ENCODE measurements around the gene NRARP. TPM values are rescaled to one million over a fixed set of nuclear protein-coding genes. Genes with fewer than 3 reads are reported as not detected.

The NRARP gene
- total RNA-seq, 2 experiments from 2014 or later = 5.0 to 5.3 TPM

DNA sequence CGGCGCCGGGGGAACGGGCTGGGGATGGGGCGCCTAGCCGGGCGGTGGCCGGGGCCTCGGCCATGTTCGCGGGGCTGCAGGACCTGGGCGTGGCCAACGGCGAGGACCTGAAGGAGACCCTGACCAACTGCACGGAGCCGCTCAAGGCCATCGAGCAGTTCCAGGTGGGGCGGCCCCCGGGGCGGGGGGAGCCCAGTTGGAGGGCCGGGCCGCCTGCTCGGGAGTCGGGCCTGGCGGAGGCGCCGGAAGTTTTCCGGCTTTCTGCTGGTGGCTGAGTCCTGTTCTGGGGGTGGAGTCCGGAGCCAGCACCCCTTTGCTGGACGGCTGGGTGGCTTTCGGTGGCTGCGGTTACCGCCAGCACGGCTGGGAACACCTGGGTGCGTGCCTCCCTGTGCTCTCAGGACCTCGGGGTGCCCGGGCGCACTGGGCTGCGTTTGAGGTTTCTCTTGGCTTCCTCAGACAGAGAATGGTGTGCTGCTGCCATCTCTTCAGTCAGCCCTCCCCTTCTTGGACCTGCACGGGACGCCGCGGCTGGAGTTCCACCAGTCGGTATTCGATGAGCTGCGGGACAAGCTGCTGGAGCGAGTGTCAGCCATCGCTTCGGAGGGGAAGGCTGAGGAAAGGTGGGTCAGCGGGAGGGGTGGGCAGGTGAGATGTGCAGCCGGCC, 46.5 kb downstream of the NRARP start:
- Mint-ChIP-seq H3K9me3 (no peaks in the 10 kb centered on the region), H3K4me3 (peak overlapping the region; percentile 87), H3K27me3 (no peaks in the 10 kb centered on the region), H3K27ac (peak overlapping the region; percentile 77), H3K4me1 (peaks cover 7% of the 10 kb centered on the region), H3K36me3 (peaks cover 8% of the 10 kb centered on the region)
- DNase-seq = peak; percentile 56

DNA sequence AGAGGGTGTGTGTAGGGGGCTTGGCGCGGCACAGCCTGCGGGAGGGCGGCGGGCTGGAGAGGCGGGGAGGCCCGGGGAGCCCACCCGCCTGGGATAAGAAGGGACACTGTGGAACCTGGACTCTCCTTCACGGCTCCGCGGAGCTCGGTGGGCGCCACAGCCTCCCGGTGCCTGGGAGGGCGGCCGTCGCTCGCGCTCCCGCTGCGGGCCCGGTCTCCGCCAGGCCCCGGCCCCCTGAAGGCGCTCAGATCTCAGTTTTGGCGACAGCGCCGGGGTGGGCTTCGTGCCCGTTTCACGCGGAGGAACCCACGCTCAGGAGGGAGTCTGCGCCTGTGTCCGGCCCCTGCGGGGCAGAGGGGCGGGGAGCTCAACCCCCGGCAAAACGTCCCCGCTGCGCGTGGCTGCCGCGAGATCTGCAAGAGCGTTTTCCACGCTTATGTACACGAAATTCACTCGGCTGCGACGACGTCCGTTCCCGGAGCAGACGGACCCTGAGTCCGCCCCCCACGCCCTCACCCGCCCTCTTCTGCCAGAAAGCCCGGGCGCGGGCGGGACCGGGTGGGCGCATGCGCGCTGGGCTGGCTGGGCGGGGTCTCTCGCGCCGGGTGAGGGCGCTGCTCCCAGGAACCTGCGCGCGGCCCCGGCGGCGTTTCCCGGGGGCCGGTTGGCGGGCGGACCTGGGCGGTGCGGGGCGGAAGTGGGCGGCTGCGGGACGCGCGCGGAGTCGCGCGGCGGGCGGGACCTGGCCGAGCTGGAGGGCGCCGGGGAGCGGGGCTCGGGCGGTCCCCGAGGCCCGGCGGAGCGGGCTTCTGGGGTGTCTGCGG, 47.2 kb downstream of the NRARP start, which contains the start of gene NELFB:
TSS of gene NELFB (plus strand) at position 704 of the 824 bp plus-strand sequence.
- Mint-ChIP-seq H3K4me1 (peaks cover 7% of the 10 kb centered on the region), H3K36me3 (peaks cover 8% of the 10 kb centered on the region), H3K27ac (peak within 1 kb of the TSS; percentile 77), H3K9me3 (no peaks in the 10 kb centered on the region), H3K27me3 (no peaks in the 10 kb centered on the region), H3K4me3 (peak within 1 kb of the TSS; percentile 87)
- DNase-seq = peak; percentile 98

DNA sequence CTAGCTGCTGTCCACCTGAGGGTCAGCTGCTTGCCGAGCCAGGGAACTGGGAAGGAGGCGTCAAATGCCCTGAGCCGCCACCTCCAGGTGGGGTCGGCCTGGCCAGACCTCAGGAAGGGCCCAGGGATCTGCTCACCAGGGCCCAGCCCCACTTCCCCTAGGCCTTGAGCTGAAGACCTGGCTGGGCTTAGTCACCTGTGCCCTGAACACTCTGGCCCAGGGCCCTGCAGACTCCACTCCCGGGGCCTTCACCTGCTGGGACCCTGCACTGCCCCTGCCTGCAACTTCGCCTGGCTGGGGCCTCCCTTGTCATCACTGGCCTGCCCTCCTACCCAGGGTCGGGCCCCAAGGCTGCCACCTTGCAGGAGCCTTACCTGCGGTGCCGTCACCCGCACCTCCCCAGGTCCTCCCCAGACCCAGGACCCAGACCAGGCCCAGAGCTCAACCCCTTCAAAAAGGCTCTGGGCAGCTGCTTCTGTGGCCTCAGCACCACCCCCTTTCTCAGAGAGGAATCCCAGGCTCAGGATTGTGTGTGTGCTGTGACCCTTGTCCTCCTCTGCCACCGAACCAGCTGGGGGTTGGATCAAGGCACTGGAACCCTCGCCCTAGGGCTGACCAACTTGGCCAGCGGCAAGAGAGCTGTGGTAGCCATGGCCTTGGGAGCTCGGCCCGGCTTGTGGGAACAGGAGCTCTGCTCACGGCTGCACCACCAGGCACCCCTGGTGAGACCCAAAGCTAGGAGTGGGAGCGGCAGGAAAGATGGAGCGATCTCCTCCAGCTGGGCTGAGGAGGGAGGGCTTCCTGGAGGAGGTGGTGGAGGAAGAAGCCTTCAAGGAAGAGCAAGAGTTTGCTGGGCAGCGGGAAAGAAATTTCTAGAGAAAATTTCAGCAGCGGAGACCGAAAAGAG, 48.1 kb downstream of the NRARP start:
- Mint-ChIP-seq H3K27ac (peak overlapping the region; percentile 58), H3K4me1 (peaks cover 7% of the 10 kb centered on the region), H3K4me3 (peak overlapping the region; percentile 87), H3K36me3 (peaks cover 3% of the 10 kb centered on the region), H3K27me3 (no peaks in the 10 kb centered on the region), H3K9me3 (no peaks in the 10 kb centered on the region)
- no peak for DNase-seq

DNA sequence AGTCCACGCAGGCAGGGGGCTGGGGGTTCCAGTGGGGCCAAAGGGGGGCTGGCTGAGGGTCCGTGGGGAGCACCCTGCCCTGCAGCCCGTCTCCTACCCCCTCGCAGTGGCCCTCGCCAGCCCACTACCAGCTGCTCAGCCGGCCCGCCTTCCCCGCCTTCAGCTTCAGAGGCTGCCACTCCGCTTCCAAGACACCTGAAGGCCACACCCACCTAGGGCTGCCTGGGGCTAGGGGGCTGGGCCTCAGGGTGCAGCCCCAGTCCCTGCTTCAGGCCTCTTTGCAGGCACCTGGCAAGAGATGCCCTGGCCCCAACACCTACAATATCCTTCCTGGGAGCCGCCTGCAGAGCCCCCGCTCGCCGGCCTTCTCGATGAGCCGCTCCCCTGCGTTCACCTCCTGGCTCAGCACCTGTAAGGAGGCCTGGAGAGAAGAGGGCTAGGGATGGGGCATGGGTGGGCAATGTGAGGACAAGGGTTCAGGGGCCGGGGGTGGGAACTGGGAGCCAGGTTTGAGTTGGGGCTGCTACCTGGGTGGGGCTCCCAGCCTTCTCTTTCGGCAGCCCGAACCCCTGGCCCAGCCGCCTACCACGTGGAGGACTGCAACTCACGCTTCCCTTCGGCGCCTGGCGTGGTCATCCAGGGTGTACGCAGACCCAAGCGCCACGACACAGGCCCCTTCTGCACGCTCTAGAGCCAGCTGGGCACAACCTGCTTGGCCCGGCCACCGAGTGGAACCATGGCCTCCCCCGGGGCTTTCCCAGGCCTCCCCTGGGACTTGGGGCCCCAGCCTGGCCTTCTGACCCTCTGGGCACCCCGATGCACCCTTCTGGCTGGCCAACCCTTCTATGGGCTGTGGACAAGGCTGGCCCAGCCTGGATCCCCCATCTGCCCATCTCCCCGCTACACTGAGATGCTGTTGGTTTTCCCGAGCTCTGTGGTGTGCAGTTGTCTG, 49.2 kb downstream of the NRARP start:
- H3K4me1 Mint-ChIP-seq = peaks cover 7% of the 10 kb centered on the region
- H3K36me3 Mint-ChIP-seq = no peaks in the 10 kb centered on the region
- no peak overlapping the region for H3K27ac Mint-ChIP-seq
- H3K4me3 Mint-ChIP-seq = no peak overlapping the region
- no peaks in the 10 kb centered on the region for H3K27me3 Mint-ChIP-seq
- no peak for DNase-seq
- no peaks in the 10 kb centered on the region for H3K9me3 Mint-ChIP-seq

DNA sequence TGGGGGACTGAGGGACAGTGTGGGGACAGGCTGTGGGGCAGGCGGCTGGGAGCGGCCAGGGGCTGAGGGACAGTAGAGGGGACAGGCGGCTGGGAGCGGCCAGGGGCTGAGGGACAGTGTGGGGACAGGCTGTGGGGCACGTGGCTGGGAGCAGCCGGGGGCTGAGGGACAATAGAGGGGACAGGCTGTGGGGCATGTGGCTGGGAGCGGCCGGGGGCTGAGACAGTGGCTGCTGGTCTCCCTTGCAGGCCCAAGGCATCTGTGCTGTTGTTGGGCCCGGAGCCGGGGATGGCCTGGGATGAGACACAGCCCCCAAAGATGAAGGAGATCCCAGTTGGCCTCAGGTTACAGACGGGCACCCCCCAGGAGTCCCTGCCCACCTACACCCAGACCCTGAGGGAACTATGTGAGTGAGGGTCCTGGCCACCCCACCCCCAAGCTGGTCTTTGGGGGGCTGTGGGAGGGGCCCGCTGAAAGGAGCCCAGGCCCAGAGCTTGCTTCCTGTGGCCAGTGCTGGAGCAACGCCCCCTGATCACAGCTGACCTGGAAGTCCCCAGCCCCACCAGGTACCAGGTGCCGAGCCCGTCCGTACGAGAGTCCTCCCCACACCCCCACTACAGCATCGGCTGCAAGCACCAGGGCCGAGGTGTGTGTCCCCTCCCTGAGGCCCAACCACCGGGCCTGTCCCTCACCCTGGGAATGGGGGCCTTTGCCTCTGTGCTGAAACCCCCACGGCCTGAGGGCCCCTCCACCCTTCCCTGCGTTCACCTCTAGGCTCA, 50.4 kb downstream of the NRARP start:
- H3K27ac Mint-ChIP-seq = no peak overlapping the region
- no peaks in the 10 kb centered on the region for H3K27me3 Mint-ChIP-seq
- H3K4me3 Mint-ChIP-seq = no peak overlapping the region
- H3K9me3 Mint-ChIP-seq = no peaks in the 10 kb centered on the region
- H3K4me1 Mint-ChIP-seq = peaks cover 5% of the 10 kb centered on the region
- no peaks in the 10 kb centered on the region for H3K36me3 Mint-ChIP-seq
- no peak for DNase-seq

DNA sequence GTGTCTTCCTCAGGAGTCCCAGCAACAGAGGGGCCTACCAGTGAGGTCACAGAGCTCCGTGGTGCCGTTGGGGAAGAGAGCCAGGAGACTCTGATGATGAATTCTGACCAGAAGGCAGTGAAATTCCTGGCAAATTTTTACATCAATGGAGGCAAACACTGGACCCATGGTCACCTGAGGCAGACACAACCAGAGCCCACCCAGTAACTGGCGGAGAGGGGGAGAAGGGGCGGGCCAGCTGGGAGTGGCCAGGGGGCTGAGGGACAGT, 50.9 kb downstream of the NRARP start, which contains the start of gene STPG3:
TSS of gene STPG3 (plus strand) at position 93 of the 268 bp plus-strand sequence. CDS start at position 94, 1 bp downstream.
- no peaks in the 10 kb centered on the region for H3K9me3 Mint-ChIP-seq
- no peak for DNase-seq
- no peak within 1 kb of the TSS for H3K27ac Mint-ChIP-seq
- H3K4me3 Mint-ChIP-seq = no peak within 1 kb of the TSS
- H3K27me3 Mint-ChIP-seq = no peaks in the 10 kb centered on the region
- H3K36me3 Mint-ChIP-seq = no peaks in the 10 kb centered on the region
- H3K4me1 Mint-ChIP-seq = peaks cover 5% of the 10 kb centered on the region

DNA sequence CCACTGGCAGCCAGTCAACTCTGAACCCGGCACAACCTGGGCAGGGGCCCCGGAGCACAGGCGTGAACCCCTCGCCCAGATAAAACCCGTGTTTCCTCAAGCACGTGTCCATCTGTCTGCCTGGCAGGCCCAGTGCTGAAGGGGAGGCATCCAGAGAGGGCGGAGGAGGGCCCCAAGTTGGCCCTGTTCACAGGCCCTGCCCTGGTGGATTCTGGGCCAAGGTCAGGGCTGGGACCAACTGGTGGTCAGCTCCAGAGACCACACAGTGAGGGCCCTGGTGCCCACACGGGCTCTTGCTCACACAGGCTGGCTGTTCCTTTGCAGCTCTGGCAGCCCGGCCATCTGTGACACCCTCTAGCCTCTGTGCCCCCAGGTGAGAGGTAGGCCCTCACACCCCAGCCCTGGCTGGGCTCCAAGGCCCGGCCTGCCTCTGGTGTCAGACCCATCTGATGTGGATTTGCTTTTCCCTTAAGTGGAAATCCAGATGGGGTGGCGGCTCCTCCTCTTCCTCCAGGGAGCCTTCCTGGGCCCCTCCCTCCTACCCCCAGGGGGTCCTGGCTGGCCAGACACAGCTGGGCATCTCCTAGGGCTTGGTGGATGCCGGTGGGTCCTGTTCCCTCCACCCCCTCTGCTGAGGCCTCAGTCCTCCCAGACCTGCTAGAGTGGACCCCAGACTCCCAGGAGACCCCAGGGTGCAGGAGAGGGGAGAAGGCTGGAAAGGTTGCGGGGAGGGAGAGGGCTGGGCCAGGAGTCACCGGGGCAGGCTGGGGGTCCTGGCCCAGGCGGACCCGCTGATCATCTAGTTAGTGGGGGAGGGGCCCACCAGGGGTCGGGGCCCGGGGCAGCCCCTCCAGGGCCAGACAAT, 51.5 kb downstream of the NRARP start:
- no peak for DNase-seq
- H3K27me3 Mint-ChIP-seq = no peaks in the 10 kb centered on the region
- H3K36me3 Mint-ChIP-seq = no peaks in the 10 kb centered on the region
- H3K27ac Mint-ChIP-seq = no peak overlapping the region
- no peak overlapping the region for H3K4me3 Mint-ChIP-seq
- H3K4me1 Mint-ChIP-seq = peaks cover 4% of the 10 kb centered on the region
- H3K9me3 Mint-ChIP-seq = no peaks in the 10 kb centered on the region

Other genes with a start within 250 kb of the NRARP start
- gene ENTPD2, start 248.2 kb downstream of the NRARP start, total RNA-seq = not detected
- 10 to 100 TPM; 15.2 to 15.4 TPM for gene SAPCD2, start 231.7 kb downstream of the NRARP start, total RNA-seq
- gene UAP1L1, start 224.8 kb downstream of the NRARP start, total RNA-seq = 10 to 100 TPM; 22.9 to 23.5 TPM
- 10 to 100 TPM; 24.7 to 25.1 TPM for gene MAN1B1, start 215.3 kb downstream of the NRARP start, total RNA-seq
- gene DPP7, start 187.5 kb downstream of the NRARP start, total RNA-seq = 100 to 1,000 TPM; 267 to 289 TPM
- gene GRIN1, start 163.1 kb downstream of the NRARP start, total RNA-seq = not detected
- not detected for gene LRRC26, start 132.2 kb downstream of the NRARP start, total RNA-seq
- not detected for gene TMEM210, start 130.2 kb downstream of the NRARP start, total RNA-seq
- gene ANAPC2, start 113.7 kb downstream of the NRARP start, total RNA-seq = 10 to 100 TPM; 42.6 to 48.3 TPM
- 10 to 100 TPM; 78.1 to 80.1 TPM for gene SSNA1, start 113.6 kb downstream of the NRARP start, total RNA-seq
- gene TPRN, start 101.5 kb downstream of the NRARP start, total RNA-seq = 1 to 10 TPM; 7.3 to 7.6 TPM
- gene TMEM203, start 96.6 kb downstream of the NRARP start, total RNA-seq = 10 to 100 TPM; 37.9 TPM
- 10 to 100 TPM; 37.6 to 38.8 TPM for gene NDOR1, start 96.6 kb downstream of the NRARP start, total RNA-seq
- 1 to 10 TPM; 6.0 to 7.1 TPM for gene RNF208, start 80.0 kb downstream of the NRARP start, total RNA-seq
- gene CYSRT1, start 77.1 kb downstream of the NRARP start, total RNA-seq = under 1 TPM; 0.32 to 0.49 TPM
- gene RNF224, start 74.8 kb downstream of the NRARP start, total RNA-seq = not detected
- gene SLC34A3, start 71.4 kb downstream of the NRARP start, total RNA-seq = not detected
- 100 to 1,000 TPM; 271 to 274 TPM for gene TUBB4B, start 61.0 kb downstream of the NRARP start, total RNA-seq
- gene STPG3, start 51.0 kb downstream of the NRARP start, total RNA-seq = not detected
- 10 to 100 TPM; 54.4 to 56.4 TPM for gene NELFB, start 46.9 kb downstream of the NRARP start, total RNA-seq
- 1 to 10 TPM; 3.6 to 3.9 TPM for gene TOR4A, start 24.5 kb downstream of the NRARP start, total RNA-seq
- gene EXD3, start 120.9 kb upstream of the NRARP start, total RNA-seq = 1 to 10 TPM; 3.6 to 4.2 TPM
- under 1 TPM; 0.66 to 0.76 TPM for gene NOXA1, start 121.1 kb upstream of the NRARP start, total RNA-seq
- not detected for gene ENTPD8, start 139.1 kb upstream of the NRARP start, total RNA-seq
- gene NSMF, start 157.1 kb upstream of the NRARP start, total RNA-seq = 10 to 100 TPM; 74.1 to 74.6 TPM
- gene PNPLA7, start 248.1 kb upstream of the NRARP start, total RNA-seq = 1 to 10 TPM; 2.5 to 2.9 TPM
- 10 to 100 TPM; 54.6 to 54.9 TPM for gene MRPL41, start 249.6 kb upstream of the NRARP start, total RNA-seq